Hematopoietic multipotent progenitor cell treated with erythropoietin and hydrocortisone succinate and interleukin-3 and kit ligand, for 6 days (in vitro differentiated cells): ENCODE data around the gene GOLT1B.

Source experiments
- DNase-seq: peaks from one replicate; pipeline ENCODE4 v3.0.0-alpha.2; 2015

The GOLT1B gene

GRCh38 chr12:21566907-21567394 is 65.4 kb downstream of the GOLT1B start:
- no peak for DNase-seq
